Keratinocyte (primary cell): Measurements from ENCODE around the gene S100A5. TPM values are rescaled to one million over a fixed set of nuclear protein-coding genes. Genes with fewer than 3 reads are reported as not detected.

ENCODE experiments used
- DNase-seq: peaks from one replicate; pipeline ENCODE4 v3.0.0-alpha.2; 2011; ENCODE audit warnings: low read depth, missing footprints, low spot score
- FAIRE-seq: peaks from 2 replicates; lab custom pipeline; 2011; peaks lifted over from hg19 to GRCh38; lab: Jason Lieb, UNC
- H2AFZ ChIP-seq: 2 replicates; pipeline ENCODE4 v1.6.0; 2012; ENCODE audit warnings: low read length, control low read depth, inconsistent platforms; ENCODE audit not compliant: control insufficient read depth
- H3K27ac ChIP-seq: 2 replicates; pipeline ENCODE4 v1.5.1; 2011; ENCODE audit warnings: low read length; ENCODE audit not compliant: control insufficient read depth, insufficient read depth
- H3K27me3 ChIP-seq: 3 replicates; pipeline ENCODE4 v1.6.0; 2011; ENCODE audit warnings: low read length; ENCODE audit not compliant: control insufficient read depth, insufficient read depth; ENCODE audit errors: extremely low read depth
- H3K36me3 ChIP-seq, 2 experiments: 2 replicates in 1 of 2; 3 replicates in 1 of 2; pipeline ENCODE4 v1.5.1; 2011; ENCODE audit warnings: low read length in 2 of 2, mild to moderate bottlenecking in 1 of 2; ENCODE audit not compliant: control insufficient read depth in 2 of 2, insufficient read depth in 2 of 2; ENCODE audit errors: extremely low read depth in 1 of 2
- H3K4me1 ChIP-seq: 3 replicates; pipeline ENCODE4 v1.5.1; 2011; ENCODE audit warnings: low read length; ENCODE audit not compliant: control insufficient read depth, insufficient read depth; ENCODE audit errors: extremely low read depth
- H3K4me2 ChIP-seq: 3 replicates; pipeline ENCODE4 v1.6.0; 2011; ENCODE audit warnings: low read depth, low read length; ENCODE audit not compliant: control insufficient read depth, insufficient read depth; ENCODE audit errors: extremely low read depth
- H3K4me3 ChIP-seq, 3 experiments: fragments of 200-600 bp in 1 of 3; sonication (generic) in 1 of 3; 2 replicates in 2 of 3; 3 replicates in 1 of 3; pipeline ENCODE4 v1.5.1; 2011 to 2016; ENCODE audit warnings: low read length in 3 of 3, mild to moderate bottlenecking in 3 of 3, control low read depth in 2 of 3, inconsistent platforms in 1 of 3, low read depth in 1 of 3, mixed read lengths in 1 of 3, mixed run types in 1 of 3, moderate library complexity in 1 of 3; ENCODE audit not compliant: control insufficient read depth in 2 of 3, insufficient read depth in 2 of 3; ENCODE audit errors: extremely low read depth in 1 of 3
- H3K79me2 ChIP-seq: 2 replicates; pipeline ENCODE4 v1.6.0; 2012; ENCODE audit warnings: low read length; ENCODE audit not compliant: control insufficient read depth, insufficient read depth
- H3K9ac ChIP-seq: 3 replicates; pipeline ENCODE4 v1.6.0; 2011; ENCODE audit warnings: low read length; ENCODE audit not compliant: control insufficient read depth, insufficient read depth; ENCODE audit errors: extremely low read depth
- H3K9me1 ChIP-seq: 3 replicates; pipeline ENCODE4 v1.6.0; 2011; ENCODE audit warnings: low read length; ENCODE audit not compliant: control insufficient read depth, insufficient read depth; ENCODE audit errors: extremely low read depth
- H3K9me3 ChIP-seq: 2 replicates; pipeline ENCODE4 v1.5.1; 2012; ENCODE audit warnings: low read depth, low read length; ENCODE audit not compliant: control insufficient read depth
- H4K20me1 ChIP-seq: 3 replicates; pipeline ENCODE4 v1.6.0; 2011; ENCODE audit warnings: low read length; ENCODE audit not compliant: control insufficient read depth, insufficient read depth; ENCODE audit errors: extremely low read depth
- CTCF ChIP-seq, 3 experiments: IDR thresholded peaks in 1 of 3; conservative IDR thresholded peaks in 1 of 3; optimal IDR thresholded peaks in 1 of 3; 2 replicates in 2 of 3; 3 replicates in 1 of 3; pipeline versions ENCODE3 to v1.5.1; 2011; ENCODE audit warnings: low read length in 3 of 3, mild to moderate bottlenecking in 3 of 3, moderate library complexity in 2 of 3, control low read depth in 1 of 3, inconsistent platforms in 1 of 3; ENCODE audit not compliant: insufficient read depth in 2 of 3; ENCODE audit errors: extremely low read depth in 1 of 3
- EZH2 ChIP-seq: IDR thresholded peaks from one replicate; pipeline ENCODE4 v1.6.1; 2012; ENCODE audit warnings: inconsistent platforms, mild to moderate bottlenecking, low read length, moderate library complexity
- dilution Hi-C: fragments of 300-500 bp; cut with MboI; formaldehyde crosslinking; loops from one replicate; pipeline ENCODE4 v1.7.0; 2020; ENCODE audit warnings: low sequenced_read_pairs; ENCODE audit not compliant: extremely low pct_ligation_motif_present
- polyA plus RNA-seq, 5 experiments: library from polyadenylated mRNA; depleted of rRNA in 3 of 5; stranded (reverse) in 3 of 5; stranded (forward) in 1 of 5; unstranded in 1 of 5; fragments of >200 nt; gene quantifications; 1 replicate in 1 of 5; 2 replicates in 3 of 5; 3 replicates in 1 of 5; pipeline versions ENCODE4 v1.2.1 to v1.2.3, GENCODE V29; 2011 to 2012; ENCODE audit warnings: missing spikeins in 2 of 5, low read depth in 1 of 5, low replicate concordance in 1 of 5

Gene S100A5
- polyA plus RNA-seq, 1 donor (not counting 4 experiments of a cell fraction or from before 2014, with no cell fraction given) = 0.20 TPM

- Histone ChIP-seq H3K4me1 (peaks cover 54% of the 10 kb centered on the region), H3K4me2 (no peak overlapping the region)
Measured at GRCh38 chr1:153543736-153544135, 3.0 kb upstream of the S100A5 start.

GRCh38 chr1:153542956-153543711 is 2.4 kb upstream of the S100A5 start:
- H3K9ac ChIP-seq = no peak overlapping the region
- no peaks in the 10 kb centered on the region for H3K79me2 ChIP-seq
- H3K4me2 ChIP-seq = no peak overlapping the region
- H3K9me1 ChIP-seq = no peaks in the 10 kb centered on the region
- no peaks in the 10 kb centered on the region for H3K9me3 ChIP-seq
- TF ChIP-seq EZH2 (no peak), CTCF (optimal IDR thresholded peaks at IDR 0.05 in 1 of 3, IDR thresholded peaks at IDR 0.05 in 1 of 3, conservative IDR thresholded peaks at IDR 0.05 in 1 of 3; ENCODE audit: extremely low read depth in 1 of 3, insufficient read depth in 2 of 3, low read length in 3 of 3) (no peak)
- DNase-seq (no peak), FAIRE-seq (no peak)
- peaks cover 1 to 6% of the 10 kb centered on the region in 2 experiments for H3K36me3 ChIP-seq
- H3K4me3 ChIP-seq = no peak overlapping the region
- no peak overlapping the region for H2AFZ ChIP-seq
- no peaks in the 10 kb centered on the region for H4K20me1 ChIP-seq
- dilution Hi-C loops = no loop called here
- no peak overlapping the region for H3K27ac ChIP-seq
- H3K27me3 ChIP-seq = no peaks in the 10 kb centered on the region
- H3K4me1 ChIP-seq = peaks cover 58% of the 10 kb centered on the region

More at GRCh38 chr1:153543736-153544135, 3.0 kb upstream of the S100A5 start:
- no peak for DNase-seq
- Histone ChIP-seq H3K9me1 (no peaks in the 10 kb centered on the region), H3K9me3 (no peaks in the 10 kb centered on the region), H2AFZ (no peak overlapping the region), H3K27ac (no peak overlapping the region), H3K36me3 (peaks cover 1 to 6% of the 10 kb centered on the region in 2 experiments), H3K9ac (no peak overlapping the region), H4K20me1 (no peaks in the 10 kb centered on the region), H3K79me2 (no peaks in the 10 kb centered on the region), H3K27me3 (no peaks in the 10 kb centered on the region), H3K4me3 (no peak overlapping the region)
- FAIRE-seq = no peak
- no peak for TF ChIP-seq CTCF (optimal IDR thresholded peaks at IDR 0.05 in 1 of 3, IDR thresholded peaks at IDR 0.05 in 1 of 3, conservative IDR thresholded peaks at IDR 0.05 in 1 of 3; ENCODE audit: extremely low read depth in 1 of 3, insufficient read depth in 2 of 3, low read length in 3 of 3)
- TF ChIP-seq EZH2 = no peak
- dilution Hi-C loops = no loop called here
